GM21576 (cell line): ENCODE data around the gene ERFE.

ENCODE experiments used
- ATAC-seq: cut with Tn5 transposase; IDR thresholded peaks from one replicate; pipeline ENCODE4 v1.9.1; 2021; ENCODE audit warnings: mild to moderate bottlenecking, moderate library complexity; ENCODE audit not compliant: unreplicated experiment

ERFE gene

GRCh38 chr2:238202326-238203093 is 43.7 kb downstream of the ERFE start:
- ATAC-seq: no peak

- peak; percentile 93 for ATAC-seq
Observed at GRCh38 chr2:238203094-238203972, 44.6 kb downstream of the ERFE start, which contains the start of gene ILKAP. Gene ILKAP (minus strand): TSS chr2:238203695. CDS start chr2:238203553, 142 bp downstream.

GRCh38 chr2:238203973-238204683 is 45.4 kb downstream of the ERFE start:
- ATAC-seq: peak; percentile 16

GRCh38 chr2:238207006-238207405 is 48.2 kb downstream of the ERFE start:
- ATAC-seq: no peak

GRCh38 chr2:238216651-238217184 is 57.9 kb downstream of the ERFE start:
- no peak for ATAC-seq
